ENCODE results near the gene KDSR. TPM values are rescaled to one million over a fixed set of nuclear protein-coding genes. Genes with fewer than 3 reads are reported as not detected.

The KDSR gene
- polyA plus RNA-seq, 3 donors = 9.6 to 38.5 (median 29.9) TPM

DNA sequence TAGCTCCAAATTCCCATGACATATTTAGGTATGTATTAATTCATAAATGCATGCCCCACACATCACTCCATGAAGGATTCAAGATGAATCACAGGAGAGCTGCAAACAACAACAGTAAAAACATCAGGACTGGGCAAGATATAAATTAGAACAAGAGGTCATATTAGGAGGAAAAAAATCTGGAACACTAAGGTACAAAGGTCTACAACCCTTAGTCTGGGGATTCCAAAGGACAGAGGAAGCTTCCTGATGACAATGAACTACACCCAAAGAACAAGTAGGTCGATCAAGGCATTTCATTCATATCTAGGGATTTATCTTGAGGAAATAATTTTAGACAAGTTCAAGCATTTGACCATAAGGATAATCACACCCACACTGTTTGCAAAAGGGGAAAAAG, 40.7 kb upstream of the KDSR start:
- peak overlapping the region in 1 of 2 donors; percentile 16 for H3K27ac ChIP-seq (ENCODE audit: low read depth in 1 of 2, low read length in 2 of 2)
- no peak overlapping the region for H3K9ac ChIP-seq (ENCODE audit: insufficient read depth, low read length, poor library complexity, severe bottlenecking)
- H3K36me3 ChIP-seq (replicated peaks in 1 of 2; ENCODE audit: control insufficient read depth in 1 of 2, insufficient read depth in 2 of 2, low read length in 2 of 2) = peaks cover 77 to 98% of the 10 kb centered on the region in 2 donors
- H3K9me3 Mint-ChIP-seq = no peaks in the 10 kb centered on the region
- no peak overlapping the region for H3K4me3 Mint-ChIP-seq
- H3K4me2 ChIP-seq (replicated peaks; ENCODE audit: extremely low read depth, low read length, poor library complexity, severe bottlenecking) = no peak overlapping the region
- peaks cover 76 to 82% of the 10 kb centered on the region in 2 donors for H3K36me3 Mint-ChIP-seq
- no peak overlapping the region for H2AFZ ChIP-seq (ENCODE audit: insufficient read depth, low read depth, low read length, poor library complexity, severe bottlenecking)
- H3K27ac Mint-ChIP-seq = peak overlapping the region in 1 of 7 donors; percentile 7
- no peaks in the 10 kb centered on the region for H3K4me1 ChIP-seq (ENCODE audit: control insufficient read depth in 1 of 2, insufficient read depth in 2 of 2, low read length in 2 of 2)
- TF ChIP-seq, protein P1, sequence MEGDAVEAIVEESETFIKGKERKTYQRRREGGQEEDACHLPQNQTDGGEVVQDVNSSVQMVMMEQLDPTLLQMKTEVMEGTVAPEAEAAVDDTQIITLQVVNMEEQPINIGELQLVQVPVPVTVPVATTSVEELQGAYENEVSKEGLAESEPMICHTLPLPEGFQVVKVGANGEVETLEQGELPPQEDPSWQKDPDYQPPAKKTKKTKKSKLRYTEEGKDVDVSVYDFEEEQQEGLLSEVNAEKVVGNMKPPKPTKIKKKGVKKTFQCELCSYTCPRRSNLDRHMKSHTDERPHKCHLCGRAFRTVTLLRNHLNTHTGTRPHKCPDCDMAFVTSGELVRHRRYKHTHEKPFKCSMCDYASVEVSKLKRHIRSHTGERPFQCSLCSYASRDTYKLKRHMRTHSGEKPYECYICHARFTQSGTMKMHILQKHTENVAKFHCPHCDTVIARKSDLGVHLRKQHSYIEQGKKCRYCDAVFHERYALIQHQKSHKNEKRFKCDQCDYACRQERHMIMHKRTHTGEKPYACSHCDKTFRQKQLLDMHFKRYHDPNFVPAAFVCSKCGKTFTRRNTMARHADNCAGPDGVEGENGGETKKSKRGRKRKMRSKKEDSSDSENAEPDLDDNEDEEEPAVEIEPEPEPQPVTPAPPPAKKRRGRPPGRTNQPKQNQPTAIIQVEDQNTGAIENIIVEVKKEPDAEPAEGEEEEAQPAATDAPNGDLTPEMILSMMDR (IDR thresholded peaks at IDR 0.05) = no peak
- no peaks in the 10 kb centered on the region for H3K4me1 Mint-ChIP-seq
- no peak for DNase-seq
- no peaks in the 10 kb centered on the region for H3K9me3 ChIP-seq (replicated peaks in 1 of 2; ENCODE audit: control insufficient read depth in 1 of 2, insufficient read depth in 1 of 2, low read length in 2 of 2)
- no peaks in the 10 kb centered on the region for H3K27me3 Mint-ChIP-seq (ENCODE audit: low read depth in 3 of 3)
- peaks cover 40% of the 10 kb centered on the region for H3K79me2 ChIP-seq (ENCODE audit: insufficient read depth, low read length)
- H3K4me3 ChIP-seq (replicated peaks in 1 of 3; ENCODE audit: low read depth in 2 of 3, low read length in 3 of 3) = no peak overlapping the region
- H4K20me1 ChIP-seq (ENCODE audit: insufficient read depth, low read length) = peaks cover 80% of the 10 kb centered on the region
- WGBS (ENCODE audit: insufficient coverage) = no CpG with 5 or more reads among the region's 1 CpG
- intact Hi-C loops (cut with micrococcal nuclease) = no loop called here
- H3K27me3 ChIP-seq (ENCODE audit: control insufficient read depth in 2 of 2, insufficient read depth in 2 of 2, low read length in 2 of 2) = no peaks in the 10 kb centered on the region

DNA sequence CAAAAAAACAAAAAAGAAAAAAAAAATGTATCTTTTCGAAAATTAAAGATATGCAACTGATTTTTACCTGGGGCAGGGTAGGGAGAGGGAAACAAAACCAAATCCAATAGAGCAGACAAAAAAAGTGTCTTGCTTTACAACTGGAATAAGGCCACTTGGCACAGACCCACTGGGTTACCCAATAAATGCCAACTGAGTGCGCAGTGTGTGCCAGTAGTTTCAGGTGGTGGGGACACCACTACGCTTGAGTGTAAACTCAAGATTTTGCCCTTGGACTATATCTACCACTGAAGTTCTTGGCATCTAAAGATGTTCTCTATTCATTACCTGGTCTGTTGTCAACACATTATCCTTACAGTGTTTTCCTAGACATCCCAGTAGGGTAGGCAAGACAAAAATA, 39.0 kb upstream of the KDSR start:
- TF ChIP-seq, protein P1 (IDR thresholded peaks at IDR 0.05) = no peak
- Mint-ChIP-seq H3K36me3 (peaks cover 78 to 88% of the 10 kb centered on the region in 2 donors), H3K4me3 (no peak overlapping the region), H3K27me3 (ENCODE audit: low read depth in 3 of 3) (no peaks in the 10 kb centered on the region), H3K27ac (no peak overlapping the region), H3K4me1 (no peaks in the 10 kb centered on the region), H3K9me3 (no peaks in the 10 kb centered on the region)
- Histone ChIP-seq H3K4me1 (ENCODE audit: control insufficient read depth in 1 of 2, insufficient read depth in 2 of 2, low read length in 2 of 2) (no peaks in the 10 kb centered on the region), H2AFZ (ENCODE audit: insufficient read depth, low read depth, low read length, poor library complexity, severe bottlenecking) (no peak overlapping the region), H4K20me1 (ENCODE audit: insufficient read depth, low read length) (peaks cover 67% of the 10 kb centered on the region), H3K4me3 (replicated peaks in 1 of 3; ENCODE audit: low read depth in 2 of 3, low read length in 3 of 3) (no peak overlapping the region), H3K9me3 (replicated peaks in 1 of 2; ENCODE audit: control insufficient read depth in 1 of 2, insufficient read depth in 1 of 2, low read length in 2 of 2) (no peaks in the 10 kb centered on the region), H3K79me2 (ENCODE audit: insufficient read depth, low read length) (peaks cover 23% of the 10 kb centered on the region), H3K27ac (ENCODE audit: low read depth in 1 of 2, low read length in 2 of 2) (no peak overlapping the region), H3K9ac (ENCODE audit: insufficient read depth, low read length, poor library complexity, severe bottlenecking) (no peak overlapping the region), H3K4me2 (replicated peaks; ENCODE audit: extremely low read depth, low read length, poor library complexity, severe bottlenecking) (no peak overlapping the region), H3K36me3 (replicated peaks in 1 of 2; ENCODE audit: control insufficient read depth in 1 of 2, insufficient read depth in 2 of 2, low read length in 2 of 2) (peaks cover 84 to 98% of the 10 kb centered on the region in 2 donors), H3K27me3 (ENCODE audit: control insufficient read depth in 2 of 2, insufficient read depth in 2 of 2, low read length in 2 of 2) (no peaks in the 10 kb centered on the region)
- WGBS (ENCODE audit: insufficient coverage) = 86% methylated on average over 1 of the region's 3 CpGs
- DNase-seq = no peak
- intact Hi-C loops (cut with micrococcal nuclease) = no loop called here

Measured in CD14-positive monocyte (primary cell).